HepG2 (cell line): Measurements from ENCODE around the gene GP1BA. TPM values are rescaled to one million over a fixed set of nuclear protein-coding genes. Genes with fewer than 3 reads are reported as not detected.
A peak's percentile ranks its signal among the peaks of the same experiment; 100 is the strongest.

Experiments used
- ATAC-seq: fragments of 200-7000 bp; cut with Tn5 transposase; 3 replicates; pipeline ENCODE4 v1.9.1; 2020; ENCODE audit warnings: mild to moderate bottlenecking, moderate library complexity
- BruUV-seq: library from RNA; stranded (reverse); fragments of 400-500 nt; replicated peaks from 2 replicates; lab custom pipeline; 2021; lab: Mats Ljungman, UMichigan
- CTCF ChIA-PET: fragments of 300-600 bp; formaldehyde crosslinking; extraction: SDS; loops from one replicate; lab custom pipeline; 2021; ENCODE audit warnings: low total read pairs, inconsistent platforms, low intra/inter-chr PET ratio; lab: Yijun Ruan, JAX
- POLR2A ChIA-PET: fragments of 350-600 bp; sonication (Branson Sonifier 250); formaldehyde crosslinking; loops from one replicate; lab custom pipeline; 2020; ENCODE audit warnings: antibody characterized with exemption, inconsistent platforms; lab: Yijun Ruan, JAX
- DNase-seq: peaks from one replicate; pipeline ENCODE4 v3.0.0-alpha.2; 2015; ENCODE audit warnings: low spot score
- FAIRE-seq: peaks from 3 replicates; lab custom pipeline; 2011; peaks lifted over from hg19 to GRCh38; lab: Jason Lieb, UNC
- H2AFZ ChIP-seq: one replicate; pipeline ENCODE4 v1.6.1; 2011; ENCODE audit warnings: low read length, inconsistent platforms
- H3K27ac ChIP-seq: fragments of 300-600 bp; 3 replicates; pipeline ENCODE4 v1.8.0; 2011; ENCODE audit warnings: mixed run types, mild to moderate bottlenecking, mixed read lengths, low read length, inconsistent platforms; ENCODE audit not compliant: insufficient read depth; ENCODE audit errors: extremely low read length
- H3K27me3 ChIP-seq, 2 experiments: fragments of 200-600 bp in 1 of 2; 2 replicates in 1 of 2; 3 replicates in 1 of 2; pipeline versions ENCODE4 v1.6.0 to v1.8.0; 2011; ENCODE audit warnings: low read length in 2 of 2, mild to moderate bottlenecking in 2 of 2, moderate library complexity in 2 of 2, inconsistent platforms in 1 of 2; ENCODE audit not compliant: insufficient read depth in 2 of 2, control insufficient read depth in 1 of 2
- H3K36me3 ChIP-seq, 2 experiments: fragments of 200-600 bp in 1 of 2; replicated peaks in 1 of 2; 2 replicates in 1 of 2; 3 replicates in 1 of 2; pipeline versions ENCODE4 v1.5.1 to v1.8.0; 2011; ENCODE audit warnings: low read length in 2 of 2, inconsistent platforms in 1 of 2; ENCODE audit not compliant: insufficient read depth in 2 of 2, control insufficient read depth in 1 of 2
- H3K4me1 ChIP-seq: 2 replicates; pipeline ENCODE4 v1.5.1; 2012; ENCODE audit warnings: low read length, inconsistent platforms; ENCODE audit not compliant: insufficient read depth
- H3K4me2 ChIP-seq: 2 replicates; pipeline ENCODE4 v1.6.0; 2011; ENCODE audit warnings: low read depth, low read length, inconsistent platforms
- H3K4me3 ChIP-seq, 3 experiments: fragments of 200-600 bp in 1 of 3; sonication (generic), shearing (Covaris generic) in 1 of 3; replicated peaks in 1 of 3; 2 replicates each; pipeline ENCODE4 v1.5.1; 2011 to 2016; ENCODE audit warnings: low read length in 3 of 3, inconsistent platforms in 2 of 3, low read depth in 2 of 3, mild to moderate bottlenecking in 2 of 3, control low read depth in 1 of 3, mixed read lengths in 1 of 3; ENCODE audit not compliant: insufficient read depth in 1 of 3
- H3K79me2 ChIP-seq: one replicate; pipeline ENCODE4 v1.6.1; 2011; ENCODE audit warnings: low read length, inconsistent platforms; ENCODE audit not compliant: insufficient read depth
- H3K9ac ChIP-seq: 2 replicates; pipeline ENCODE4 v1.6.0; 2011; ENCODE audit warnings: mild to moderate bottlenecking, low read depth, low read length, inconsistent platforms; ENCODE audit not compliant: insufficient read depth
- H3K9me3 ChIP-seq: 2 replicates; pipeline ENCODE4 v1.5.1; 2012; ENCODE audit warnings: mild to moderate bottlenecking, low read length
- H4K20me1 ChIP-seq: 2 replicates; pipeline ENCODE4 v1.6.0; 2011; ENCODE audit warnings: inconsistent platforms, mild to moderate bottlenecking, low read length, moderate library complexity; ENCODE audit not compliant: insufficient read depth
- ARNTL ChIP-seq: sonication (generic); formaldehyde crosslinking; IDR thresholded peaks from 2 replicates; pipeline ENCODE4 v1.4.0; 2020; ENCODE audit warnings: mild to moderate bottlenecking, missing genetic modification reagents
- ETV5 ChIP-seq: IDR thresholded peaks from 2 replicates; pipeline ENCODE4 v1.6.1; 2018; ENCODE audit warnings: missing biosample characterization, missing genetic modification reagents, inconsistent platforms, borderline replicate concordance
- FOXK2 ChIP-seq: fragments of 450-650 bp; IDR thresholded peaks from 2 replicates; pipeline ENCODE4 v1.6.1; 2016
- FOXP1 ChIP-seq, 2 experiments: fragments of 450-650 bp in 1 of 2; IDR thresholded peaks; 2 replicates each; pipeline ENCODE4 v1.6.1; 2017 to 2018; ENCODE audit warnings: antibody characterized with exemption in 1 of 2
- GABPA ChIP-seq, 2 experiments: IDR thresholded peaks; 2 replicates each; pipeline ENCODE4 v1.6.1; 2011 to 2016; ENCODE audit warnings: low read depth in 2 of 2, low read length in 1 of 2, missing biosample characterization in 1 of 2, missing genetic modification characterization in 1 of 2
- HOXD1 ChIP-seq: sonication (generic); formaldehyde crosslinking; IDR thresholded peaks from 2 replicates; pipeline ENCODE4 v1.5.0; 2020; ENCODE audit warnings: missing genetic modification reagents
- JUN ChIP-seq: sonication (generic); formaldehyde crosslinking; IDR thresholded peaks from 2 replicates; pipeline ENCODE4 v1.4.0; 2020; ENCODE audit warnings: mild to moderate bottlenecking, missing genetic modification reagents
- KLF12 ChIP-seq: sonication (generic); formaldehyde crosslinking; IDR thresholded peaks from 2 replicates; pipeline ENCODE4 v1.4.0; 2020; ENCODE audit warnings: missing genetic modification reagents, borderline replicate concordance
- KLF9 ChIP-seq: IDR thresholded peaks from 2 replicates; pipeline ENCODE4 v1.6.1; 2016; ENCODE audit warnings: low read depth
- MBD4 ChIP-seq: IDR thresholded peaks from 2 replicates; pipeline ENCODE4 v1.6.1; 2012; ENCODE audit warnings: low read length, inconsistent platforms, borderline replicate concordance
- RXRA ChIP-seq: sonication (generic); formaldehyde crosslinking; IDR thresholded peaks from 2 replicates; pipeline ENCODE4 v1.5.1; 2020; ENCODE audit warnings: missing genetic modification reagents
- SALL1 ChIP-seq: sonication (generic); formaldehyde crosslinking; IDR thresholded peaks from 2 replicates; pipeline ENCODE4 v1.8.0; 2022; ENCODE audit warnings: mild to moderate bottlenecking, missing genetic modification reagents
- XBP1 ChIP-seq: sonication (generic); formaldehyde crosslinking; IDR thresholded peaks from 2 replicates; pipeline ENCODE4 v1.5.0; 2020; ENCODE audit warnings: missing genetic modification reagents
- ZHX1 ChIP-seq: sonication (generic); formaldehyde crosslinking; IDR thresholded peaks from 2 replicates; pipeline ENCODE4 v1.8.1; 2022; ENCODE audit warnings: low read depth, mild to moderate bottlenecking, missing genetic modification reagents
- ZNF205 ChIP-seq: IDR thresholded peaks from 2 replicates; pipeline ENCODE4 v1.6.1; 2018; ENCODE audit warnings: missing biosample characterization, missing genetic modification reagents
- ZNF207 ChIP-seq: fragments of 450-650 bp; IDR thresholded peaks from 2 replicates; pipeline ENCODE4 v1.6.1; 2016; ENCODE audit warnings: antibody characterized with exemption, borderline replicate concordance
- ZNF431 ChIP-seq: sonication (generic); formaldehyde crosslinking; IDR thresholded peaks from 2 replicates; pipeline ENCODE4 v1.9.0; 2022; ENCODE audit warnings: missing genetic modification reagents, low read depth, mild to moderate bottlenecking, borderline replicate concordance
- ZNF674 ChIP-seq: sonication (generic); formaldehyde crosslinking; IDR thresholded peaks from 2 replicates; pipeline ENCODE4 v1.5.0; 2020; ENCODE audit warnings: low read depth, mild to moderate bottlenecking, missing genetic modification reagents
- ZSCAN21 ChIP-seq: sonication (generic); formaldehyde crosslinking; IDR thresholded peaks from 2 replicates; pipeline ENCODE4 v1.8.0; 2022; ENCODE audit warnings: mild to moderate bottlenecking, missing genetic modification reagents, moderate library complexity, borderline replicate concordance
- WGBS: methylation state at CpG from one replicate; pipeline ENCODE4 v1.1.6; 2017; ENCODE audit warnings: low lambda C conversion rate; 5-methylcytosine and 5-hydroxymethylcytosine counted together
- in situ Hi-C: cut with HindIII; loops from 2 replicates; pipeline ENCODE4 v1.10.0; 2017; ENCODE audit warnings: low pct_unique_long_range_greater_than_20kb; ENCODE audit not compliant: extremely low pct_ligation_motif_present
- intact Hi-C: fragments of 100-400 bp; cut with micrococcal nuclease; formaldehyde crosslinking; loops from one replicate; pipeline ENCODE4 v1.10.0; 2022; ENCODE audit not compliant: unreplicated experiment
- polyA plus RNA-seq, 8 experiments: library from polyadenylated mRNA; depleted of rRNA in 3 of 8; stranded (reverse) in 7 of 8; unstranded in 1 of 8; fragments of >200 nt; fragmentation: Illumina TruSeq in 4 of 8; extraction: Trizol in 4 of 8; gene quantifications; 2 replicates each; pipeline versions ENCODE4 v1.2.1 to v1.2.3, GENCODE V29; 2011 to 2016; ENCODE audit warnings: low read depth in 4 of 8, missing spikeins in 1 of 8, mixed read lengths in 1 of 8; ENCODE audit not compliant: insufficient read depth in 1 of 8
- total RNA-seq, 5 experiments: library from RNA; depleted of rRNA; stranded (reverse); fragments of >200 nt; fragmentation: Illumina TruSeq; extraction: Trizol; gene quantifications; 2 replicates each; pipeline ENCODE4 v1.2.3, GENCODE V29; 2016; ENCODE audit warnings: low read depth in 1 of 5
- TF ChIP-seq, protein P1 (sequence below), 2 experiments: sonication (generic) in 1 of 2; formaldehyde crosslinking in 1 of 2; IDR thresholded peaks; 2 replicates each; pipeline versions ENCODE4 v1.5.1 to v1.6.1; 2011 to 2020; ENCODE audit warnings: borderline replicate concordance in 1 of 2, low read depth in 1 of 2, low read length in 1 of 2, mild to moderate bottlenecking in 1 of 2, missing genetic modification reagents in 1 of 2, moderate library complexity in 1 of 2

The GP1BA gene
- total and polyA plus RNA-seq, 2 of the 13 experiments (the other 11 are each of a cell fraction or from before 2014, with no cell fraction given), result not detected

DNA sequence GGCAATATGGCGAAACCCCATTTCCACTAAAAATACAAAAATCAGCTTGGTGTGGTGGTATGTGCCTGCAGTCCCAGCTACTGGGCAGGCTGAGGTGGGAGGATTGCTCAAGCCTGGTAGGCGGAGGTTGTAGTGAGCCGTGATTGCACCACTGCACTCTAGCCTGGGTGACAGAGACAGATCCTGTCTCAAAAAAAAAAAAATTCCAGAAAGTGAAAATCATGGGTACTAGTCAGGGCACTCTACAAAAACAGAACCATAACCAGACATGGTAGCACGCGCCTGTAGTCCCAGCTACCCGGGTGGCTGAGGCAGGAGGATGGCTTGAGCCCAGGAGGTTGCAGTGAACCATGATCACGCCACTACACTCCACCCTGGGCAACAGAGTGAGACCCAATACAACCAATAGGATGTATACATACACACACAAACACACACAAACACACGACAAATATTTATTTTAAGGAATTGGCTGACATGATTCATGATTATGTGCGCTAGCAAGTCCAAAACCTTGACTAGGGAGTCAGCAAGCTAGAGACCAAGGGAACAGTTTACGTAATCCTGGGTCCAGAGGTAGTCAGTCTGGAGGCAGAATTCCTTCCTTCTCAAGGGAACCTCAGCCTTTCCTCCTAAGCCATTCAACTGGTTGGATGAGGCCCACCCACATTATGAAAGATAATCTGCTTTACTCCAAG is 11.6 kb upstream of the GP1BA start:
- Histone ChIP-seq H2AFZ (no peak overlapping the region), H4K20me1 (no peaks in the 10 kb centered on the region), H3K9me3 (no peaks in the 10 kb centered on the region), H3K4me2 (peak overlapping the region; percentile 75), H3K27ac (peak overlapping the region; percentile 53), H3K4me3 (peak overlapping the region; percentile 14 to 57 (median 26)), H3K9ac (no peak overlapping the region), H3K79me2 (no peaks in the 10 kb centered on the region), H3K4me1 (peaks cover 22% of the 10 kb centered on the region), H3K36me3 (no peaks in the 10 kb centered on the region), H3K27me3 (no peaks in the 10 kb centered on the region)
- ATAC-seq (peak; percentile 95), FAIRE-seq (peak; percentile 99), DNase-seq (peak; percentile 65)
- ChIA-PET POLR2A (interaction anchor here (0.6 to 3.0 kb wide), 14 partner anchors 8 to 216 kb away, joined by 3 to 35 read pairs (median 5); partner anchors contain the start of genes ENO3, INCA1, PELP1 and PFN1), CTCF (no interaction called here)
- in situ Hi-C loops (no loop called here), intact Hi-C loops (no loop called here)
- no TSS peak for BruUV-seq
- WGBS, result 4% methylated on average over 10 of the region's 10 CpGs
- peak; percentile 47; the same call in 1 of the 2 replicates for TF ChIP-seq ZNF205
- TF ChIP-seq MBD4, result no peak
- no peak for TF ChIP-seq KLF9 (CRISPR knock-in tag)
- TF ChIP-seq FOXP1 (IDR thresholded peaks at IDR 0.05), result no peak
- peak; percentile 53 for TF ChIP-seq FOXP1 (CRISPR knock-in tag; IDR thresholded peaks at IDR 0.05)
- no peak for TF ChIP-seq KLF12
- TF ChIP-seq FOXK2, result 0 out of 2 replicates have a peak, but pooled peaks have one; percentile 27
- no peak for TF ChIP-seq JUN (CRISPR knock-in tag)
- TF ChIP-seq XBP1 (CRISPR knock-in tag), result no peak
- peak; percentile 36; the same call in 1 of the 2 replicates for TF ChIP-seq SALL1 (CRISPR knock-in tag)
- TF ChIP-seq ETV5 (CRISPR knock-in tag), result 0 out of 2 replicates have a peak, but pooled peaks have one; percentile 10
- no peak for TF ChIP-seq RXRA
- no peak for TF ChIP-seq ZNF207
- no peak for TF ChIP-seq ARNTL
- no peak for TF ChIP-seq GABPA (IDR thresholded peaks at IDR 0.05; ENCODE audit: low read depth, low read length)
- TF ChIP-seq GABPA (CRISPR knock-in tag; IDR thresholded peaks at IDR 0.05; ENCODE audit: low read depth), result no peak
- TF ChIP-seq ZHX1 (CRISPR knock-in tag), result peak; percentile 49; the same call in 1 of the 2 replicates
- TF ChIP-seq ZSCAN21 (CRISPR knock-in tag), result 0 out of 2 replicates have a peak, but pooled peaks have one; percentile 52
- TF ChIP-seq, protein P1, sequence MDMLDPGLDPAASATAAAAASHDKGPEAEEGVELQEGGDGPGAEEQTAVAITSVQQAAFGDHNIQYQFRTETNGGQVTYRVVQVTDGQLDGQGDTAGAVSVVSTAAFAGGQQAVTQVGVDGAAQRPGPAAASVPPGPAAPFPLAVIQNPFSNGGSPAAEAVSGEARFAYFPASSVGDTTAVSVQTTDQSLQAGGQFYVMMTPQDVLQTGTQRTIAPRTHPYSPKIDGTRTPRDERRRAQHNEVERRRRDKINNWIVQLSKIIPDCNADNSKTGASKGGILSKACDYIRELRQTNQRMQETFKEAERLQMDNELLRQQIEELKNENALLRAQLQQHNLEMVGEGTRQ (IDR thresholded peaks at IDR 0.05; ENCODE audit: low read depth, low read length), result no peak
- TF ChIP-seq, protein P1 (CRISPR knock-in tag; IDR thresholded peaks at IDR 0.05; ENCODE audit: borderline replicate concordance), result no peak
- TF ChIP-seq ZNF674 (CRISPR knock-in tag), result no peak
- TF ChIP-seq HOXD1 (CRISPR knock-in tag), result 0 out of 2 replicates have a peak, but pooled peaks have one; percentile 12
- no peak for TF ChIP-seq ZNF431 (CRISPR knock-in tag)
